Right atrium auricular region (tissue), 2 donors: ENCODE data around the gene MNT. TPM values are rescaled to one million over a fixed set of nuclear protein-coding genes. Genes with fewer than 3 reads are reported as not detected.

Experiments used
- DNase-seq: peaks from one replicate; pipeline ENCODE4 v3.0.0-alpha.2; 2019; ENCODE audit warnings: low spot score
- H3K27ac ChIP-seq, 2 donors: fragments of 200-600 bp; sonication (generic); 1 replicate in 1 of 2; 2 replicates in 1 of 2; pipeline ENCODE4 v1.5.1; 2016 to 2019
- H3K27me3 ChIP-seq, 2 donors: fragments of 200-600 bp; sonication (generic); one replicate each; pipeline versions ENCODE4 v1.5.1 to v1.6.0; 2017 to 2019
- H3K36me3 ChIP-seq: fragments of 200-600 bp; sonication (generic); one replicate; pipeline ENCODE4 v1.5.1; 2016
- H3K4me1 ChIP-seq, 2 donors: fragments of 200-600 bp; sonication (generic); one replicate each; pipeline versions ENCODE4 v1.5.1 to v1.6.0; 2017 to 2019
- H3K4me3 ChIP-seq, 2 donors: fragments of 200-600 bp; sonication (generic); 1 replicate in 1 of 2; 2 replicates in 1 of 2; pipeline ENCODE4 v1.5.1; 2017 to 2019; ENCODE audit warnings: mild to moderate bottlenecking in 1 of 2, moderate library complexity in 1 of 2
- H3K9me3 ChIP-seq, 2 donors: fragments of 200-600 bp; sonication (generic); one replicate each; pipeline ENCODE4 v1.5.1; 2019
- CTCF ChIP-seq, 2 donors: fragments of 200-600 bp; sonication (generic); IDR thresholded peaks; one replicate each; pipeline ENCODE4 v1.5.1; 2019; ENCODE audit warnings: antibody characterized with exemption in 2 of 2
- total RNA-seq, 2 donors: library from RNA; depleted of rRNA; stranded (reverse); fragments of >200 nt; gene quantifications; one replicate each; pipeline ENCODE4 v1.1.0, GENCODE V29; 2016

Gene MNT
- total RNA-seq, 2 donors from 2014 or later = 3.7 to 7.7 TPM

- no peak for DNase-seq
- Histone ChIP-seq H3K27ac (no peak overlapping the region), H3K4me1 (peaks cover 0 to 17% of the 10 kb centered on the region in 2 donors), H3K27me3 (no peaks in the 10 kb centered on the region), H3K4me3 (no peak overlapping the region), H3K36me3 (peaks cover 12% of the 10 kb centered on the region), H3K9me3 (no peaks in the 10 kb centered on the region)
- TF ChIP-seq CTCF (IDR thresholded peaks at IDR 0.05) = no peak
Observed at GRCh38 chr17:2361010-2361760, 39.7 kb downstream of the MNT start.

GRCh38 chr17:2357931-2358434 is 42.9 kb downstream of the MNT start:
- H3K36me3 ChIP-seq = peaks cover 5% of the 10 kb centered on the region
- no peak for TF ChIP-seq CTCF (IDR thresholded peaks at IDR 0.05)
- no peak for DNase-seq
- H3K9me3 ChIP-seq = no peaks in the 10 kb centered on the region
- no peaks in the 10 kb centered on the region for H3K4me1 ChIP-seq
- H3K27ac ChIP-seq = no peak overlapping the region
- no peak overlapping the region for H3K4me3 ChIP-seq
- no peaks in the 10 kb centered on the region for H3K27me3 ChIP-seq

- no peak for DNase-seq
- H3K27me3 ChIP-seq = no peaks in the 10 kb centered on the region
- TF ChIP-seq CTCF (IDR thresholded peaks at IDR 0.05) = no peak
- H3K4me3 ChIP-seq = no peak overlapping the region
- no peak overlapping the region for H3K27ac ChIP-seq
- no peaks in the 10 kb centered on the region for H3K36me3 ChIP-seq
- H3K9me3 ChIP-seq = no peaks in the 10 kb centered on the region
- no peaks in the 10 kb centered on the region for H3K4me1 ChIP-seq
Observed at GRCh38 chr17:2357237-2357636, 43.6 kb downstream of the MNT start.

GRCh38 chr17:2354311-2354710 is 46.5 kb downstream of the MNT start:
- H3K27ac ChIP-seq = no peak overlapping the region

GRCh38 chr17:2351269-2351668 is 49.6 kb downstream of the MNT start:
- H3K27me3 ChIP-seq = no peaks in the 10 kb centered on the region
- H3K4me1 ChIP-seq = peaks cover 0 to 13% of the 10 kb centered on the region in 2 donors
- no peaks in the 10 kb centered on the region for H3K9me3 ChIP-seq
- DNase-seq = no peak
- H3K4me3 ChIP-seq = no peak overlapping the region
- no peak for TF ChIP-seq CTCF (IDR thresholded peaks at IDR 0.05)
- no peaks in the 10 kb centered on the region for H3K36me3 ChIP-seq
- no peak overlapping the region for H3K27ac ChIP-seq

More at GRCh38 chr17:2354311-2354710, 46.5 kb downstream of the MNT start:
- Histone ChIP-seq H3K27me3 (no peaks in the 10 kb centered on the region), H3K9me3 (no peaks in the 10 kb centered on the region), H3K36me3 (no peaks in the 10 kb centered on the region), H3K4me1 (no peaks in the 10 kb centered on the region), H3K4me3 (no peak overlapping the region)
- no peak for TF ChIP-seq CTCF (IDR thresholded peaks at IDR 0.05)
- no peak for DNase-seq
